ENCODE measurements around the gene HOXD10.

The HOXD10 gene

DNA sequence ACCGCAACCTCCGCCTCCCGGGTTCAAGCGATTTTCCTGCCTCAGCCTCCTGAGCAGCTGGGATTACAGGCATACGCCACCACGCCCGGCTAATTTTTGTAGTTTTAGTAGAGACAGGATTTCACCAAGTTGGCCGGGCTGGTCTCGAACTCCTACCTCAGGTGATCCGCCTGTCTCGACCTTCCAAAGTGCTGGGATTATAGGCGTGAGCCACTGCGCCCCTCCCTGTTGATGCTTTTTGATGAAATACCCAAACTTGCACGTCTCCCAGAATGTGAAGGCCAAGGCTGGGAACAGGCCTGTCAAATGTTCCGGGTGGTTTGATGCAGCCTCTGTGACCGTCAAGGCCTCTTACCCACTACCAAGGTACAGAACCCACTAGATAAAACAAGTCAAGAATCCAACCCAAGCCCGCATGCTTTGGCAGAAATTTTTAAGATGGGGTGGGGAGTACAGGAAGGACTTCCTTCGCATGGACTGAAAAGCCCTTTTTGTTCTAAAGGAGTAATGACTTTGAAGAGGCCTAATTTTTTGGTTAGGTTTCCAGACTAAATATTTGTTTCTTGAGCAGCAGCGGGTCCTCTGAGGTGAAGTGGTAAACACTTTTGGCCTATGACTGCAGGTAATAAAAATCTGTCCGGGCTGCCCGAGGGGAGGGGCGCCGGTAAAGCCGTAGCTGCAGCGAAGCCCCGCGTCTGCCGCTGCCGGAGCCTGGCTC, 29.1 kb upstream of the HOXD10 start:
- TF ChIP-seq, protein P1, sequence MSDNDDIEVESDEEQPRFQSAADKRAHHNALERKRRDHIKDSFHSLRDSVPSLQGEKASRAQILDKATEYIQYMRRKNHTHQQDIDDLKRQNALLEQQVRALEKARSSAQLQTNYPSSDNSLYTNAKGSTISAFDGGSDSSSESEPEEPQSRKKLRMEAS (IDR thresholded peaks at IDR 0.05; ENCODE audit: low read depth, low read length), result no peak
- TF ChIP-seq, protein P2, sequence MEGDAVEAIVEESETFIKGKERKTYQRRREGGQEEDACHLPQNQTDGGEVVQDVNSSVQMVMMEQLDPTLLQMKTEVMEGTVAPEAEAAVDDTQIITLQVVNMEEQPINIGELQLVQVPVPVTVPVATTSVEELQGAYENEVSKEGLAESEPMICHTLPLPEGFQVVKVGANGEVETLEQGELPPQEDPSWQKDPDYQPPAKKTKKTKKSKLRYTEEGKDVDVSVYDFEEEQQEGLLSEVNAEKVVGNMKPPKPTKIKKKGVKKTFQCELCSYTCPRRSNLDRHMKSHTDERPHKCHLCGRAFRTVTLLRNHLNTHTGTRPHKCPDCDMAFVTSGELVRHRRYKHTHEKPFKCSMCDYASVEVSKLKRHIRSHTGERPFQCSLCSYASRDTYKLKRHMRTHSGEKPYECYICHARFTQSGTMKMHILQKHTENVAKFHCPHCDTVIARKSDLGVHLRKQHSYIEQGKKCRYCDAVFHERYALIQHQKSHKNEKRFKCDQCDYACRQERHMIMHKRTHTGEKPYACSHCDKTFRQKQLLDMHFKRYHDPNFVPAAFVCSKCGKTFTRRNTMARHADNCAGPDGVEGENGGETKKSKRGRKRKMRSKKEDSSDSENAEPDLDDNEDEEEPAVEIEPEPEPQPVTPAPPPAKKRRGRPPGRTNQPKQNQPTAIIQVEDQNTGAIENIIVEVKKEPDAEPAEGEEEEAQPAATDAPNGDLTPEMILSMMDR (IDR thresholded peaks at IDR 0.05; ENCODE audit: low read depth, low read length), result no peak
- no peak for TF ChIP-seq MYC (IDR thresholded peaks at IDR 0.05; ENCODE audit: low read depth, low read length)
- no peak for TF ChIP-seq POLR2A (IDR thresholded peaks at IDR 0.05; ENCODE audit: extremely low read depth, insufficient read length)
- no peak for DNase-seq (ENCODE audit: low read depth)
- no peak overlapping the region for H3K4me3 ChIP-seq (ENCODE audit: low read depth, low read length)

DNA sequence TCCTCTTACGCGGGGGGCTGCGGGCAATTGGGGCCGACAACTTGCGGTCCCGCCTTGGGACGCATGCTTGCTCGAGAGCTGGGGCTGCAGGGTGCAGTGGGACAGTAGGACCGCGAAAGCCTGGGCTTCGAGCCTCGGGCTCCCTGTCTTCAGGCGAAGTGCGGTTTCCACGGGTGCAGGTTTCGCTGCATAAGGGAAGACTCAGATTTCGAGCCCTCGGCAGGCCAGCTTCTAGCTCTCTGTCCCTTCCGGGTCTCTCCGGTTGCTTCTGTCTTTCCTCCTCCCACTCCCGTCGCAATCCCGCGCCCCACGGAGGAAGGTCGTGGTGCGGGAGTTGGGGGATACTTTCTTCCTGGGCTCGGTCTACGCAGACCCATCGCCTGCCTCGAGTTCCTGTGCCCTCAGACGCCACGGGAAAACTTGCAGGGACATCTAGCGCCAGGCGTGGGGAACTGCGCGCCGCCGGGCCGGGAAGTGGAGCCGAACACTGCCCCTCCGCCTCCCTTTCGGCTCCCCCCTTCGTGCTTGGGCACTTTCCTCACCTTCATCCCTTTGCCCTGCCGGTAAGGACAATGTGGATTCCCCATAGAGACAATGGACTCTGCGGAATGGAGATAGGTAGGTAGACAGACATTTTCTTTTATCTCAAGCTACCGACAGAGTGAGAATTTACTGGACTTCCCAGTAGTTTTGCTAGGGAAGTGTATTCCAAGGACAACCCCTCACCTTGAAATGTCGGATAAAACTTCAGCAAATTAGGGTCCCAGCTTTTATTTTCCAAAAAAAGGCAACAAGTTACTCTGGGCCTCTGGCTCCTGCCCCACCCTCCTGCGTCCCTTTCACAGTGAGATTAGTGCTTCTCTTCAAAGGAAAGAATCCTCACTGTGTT, 28.3 kb upstream of the HOXD10 start:
- H3K4me3 ChIP-seq (ENCODE audit: low read depth, low read length), result no peak overlapping the region
- TF ChIP-seq, protein P1 (IDR thresholded peaks at IDR 0.05; ENCODE audit: low read depth, low read length), result 0 out of 2 replicates have a peak, but pooled peaks have one; percentile 12
- no peak for TF ChIP-seq MYC (IDR thresholded peaks at IDR 0.05; ENCODE audit: low read depth, low read length)
- TF ChIP-seq, protein P2 (IDR thresholded peaks at IDR 0.05; ENCODE audit: low read depth, low read length), result peak; percentile 73
- DNase-seq (ENCODE audit: low read depth), result peak; percentile 78

DNA sequence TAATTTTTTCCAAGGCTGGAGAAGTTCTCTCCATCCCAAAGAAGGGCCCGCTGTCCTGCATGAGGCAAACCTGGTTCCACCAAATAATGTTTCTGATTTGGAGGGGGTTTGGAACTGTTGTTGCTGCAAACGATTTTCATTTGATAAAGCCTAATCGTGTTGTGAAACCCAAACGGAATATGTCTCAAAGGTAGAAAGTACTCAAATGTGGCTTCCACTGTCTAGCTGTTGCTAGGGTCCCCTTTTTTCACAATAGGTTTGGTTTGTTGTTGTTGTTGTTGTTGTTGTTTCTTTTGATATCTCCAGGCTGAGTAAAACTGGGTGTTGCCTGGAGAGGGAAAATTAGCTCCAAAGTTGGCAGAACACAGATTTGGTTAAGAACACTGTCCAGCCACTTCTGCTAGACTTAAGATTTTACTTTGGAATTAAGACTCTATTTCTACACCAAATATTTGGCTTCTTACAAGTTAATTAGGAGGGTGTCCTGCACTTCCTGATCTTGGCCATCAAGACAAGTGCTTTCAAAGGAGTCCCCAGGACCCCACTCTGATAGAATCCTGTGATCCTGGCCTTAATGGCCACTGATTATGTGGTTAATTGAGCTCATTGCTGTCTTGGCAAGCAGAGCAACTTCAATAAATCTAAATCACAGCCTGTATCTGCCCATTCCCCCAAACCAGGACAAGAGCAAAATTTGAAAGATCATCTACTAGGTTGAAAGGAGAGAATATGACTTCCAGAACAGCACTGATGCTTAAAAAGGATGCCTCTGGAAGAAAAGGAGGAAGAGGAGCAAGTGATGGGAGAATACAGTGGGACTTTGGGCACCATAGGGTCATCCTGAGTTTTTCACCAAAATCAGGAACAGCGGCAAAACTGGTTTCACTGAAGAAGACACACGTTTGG, 27.4 kb upstream of the HOXD10 start:
- no peak overlapping the region for H3K4me3 ChIP-seq (ENCODE audit: low read depth, low read length)
- TF ChIP-seq, protein P1 (IDR thresholded peaks at IDR 0.05; ENCODE audit: low read depth, low read length), result no peak
- TF ChIP-seq, protein P2 (IDR thresholded peaks at IDR 0.05; ENCODE audit: low read depth, low read length), result no peak
- TF ChIP-seq POLR2A (IDR thresholded peaks at IDR 0.05; ENCODE audit: extremely low read depth, insufficient read length) (no peak), MYC (IDR thresholded peaks at IDR 0.05; ENCODE audit: low read depth, low read length) (no peak)
- no peak for DNase-seq (ENCODE audit: low read depth)

DNA sequence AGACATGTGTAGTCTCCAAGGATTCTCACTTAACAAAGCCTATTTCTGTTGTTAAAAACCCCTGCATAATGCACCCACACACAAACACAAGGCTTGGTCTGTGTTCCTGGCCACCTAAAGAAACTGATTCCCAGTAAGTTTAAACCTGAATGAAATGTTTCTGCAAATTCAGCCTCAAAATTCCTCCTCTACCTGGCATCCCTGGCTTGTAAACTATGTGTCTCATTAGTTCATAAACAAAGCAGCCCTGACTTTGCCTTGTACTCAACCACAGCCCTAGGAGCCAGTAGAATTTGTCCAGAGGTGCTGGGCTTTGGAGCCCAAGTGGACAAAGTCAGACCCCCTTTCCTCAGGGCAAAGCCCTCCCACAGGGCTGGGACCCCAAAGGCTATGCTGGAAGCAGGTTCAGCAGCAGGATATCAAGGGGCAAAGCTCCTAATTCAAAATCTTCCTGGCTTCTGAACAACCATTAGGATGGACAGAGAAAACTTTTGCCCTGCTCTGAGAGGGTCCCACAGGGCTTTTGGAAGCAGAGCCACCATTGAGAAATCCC, 26.7 kb upstream of the HOXD10 start:
- TF ChIP-seq, protein P1 (IDR thresholded peaks at IDR 0.05; ENCODE audit: low read depth, low read length), result no peak
- no peak for TF ChIP-seq POLR2A (IDR thresholded peaks at IDR 0.05; ENCODE audit: extremely low read depth, insufficient read length)
- TF ChIP-seq, protein P2 (IDR thresholded peaks at IDR 0.05; ENCODE audit: low read depth, low read length), result no peak
- TF ChIP-seq MYC (IDR thresholded peaks at IDR 0.05; ENCODE audit: low read depth, low read length), result no peak
- no peak overlapping the region for H3K4me3 ChIP-seq (ENCODE audit: low read depth, low read length)
- DNase-seq (ENCODE audit: low read depth), result no peak

DNA sequence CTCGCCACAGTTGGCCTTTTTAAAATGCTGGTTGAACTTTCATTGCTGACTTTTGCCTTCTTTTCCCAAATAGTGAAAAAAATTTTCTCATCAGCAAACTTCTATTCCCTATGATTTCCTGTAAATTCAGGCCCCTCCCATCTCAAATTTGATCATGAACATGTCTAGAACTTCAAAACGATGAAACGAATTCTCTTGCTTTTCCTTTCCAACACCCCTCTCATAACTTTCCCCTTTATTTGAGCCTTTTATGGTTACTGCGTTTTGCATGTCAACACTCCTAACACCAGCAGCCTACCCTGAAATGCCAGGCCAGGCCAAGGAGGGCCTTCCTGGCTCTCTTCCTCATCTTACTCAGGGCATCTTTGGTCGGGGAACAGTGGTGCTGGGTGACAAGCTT, 25.7 kb upstream of the HOXD10 start:
- H3K4me3 ChIP-seq (ENCODE audit: low read depth, low read length), result no peak overlapping the region
- no peak for TF ChIP-seq POLR2A (IDR thresholded peaks at IDR 0.05; ENCODE audit: extremely low read depth, insufficient read length)
- TF ChIP-seq MYC (IDR thresholded peaks at IDR 0.05; ENCODE audit: low read depth, low read length), result no peak
- TF ChIP-seq, protein P1 (IDR thresholded peaks at IDR 0.05; ENCODE audit: low read depth, low read length), result no peak
- TF ChIP-seq, protein P2 (IDR thresholded peaks at IDR 0.05; ENCODE audit: low read depth, low read length), result no peak
- no peak for DNase-seq (ENCODE audit: low read depth)

Data from NB4 (cell line).